Retinal pigment epithelial cell (primary cell): ENCODE measurements around the gene ZNF292.

ENCODE experiments used
- DNase-seq: peaks from one replicate; pipeline ENCODE4 v3.0.0-alpha.2; 2010; ENCODE audit warnings: low read depth
- H3K4me3 ChIP-seq: 2 replicates; pipeline ENCODE4 v1.5.1; 2011; ENCODE audit warnings: mild to moderate bottlenecking, low read length, control low read depth, moderate library complexity
- CTCF ChIP-seq: conservative IDR thresholded peaks from 2 replicates; pipeline ENCODE4 v1.5.1; 2011; ENCODE audit warnings: low read depth, low read length, control low read depth, inconsistent platforms

The ZNF292 gene

GRCh38 chr6:87180105-87180728 is 24.9 kb downstream of the ZNF292 start:
- H3K4me3 ChIP-seq: no peak overlapping the region
- TF ChIP-seq CTCF: no peak
- DNase-seq: no peak

- no peak for TF ChIP-seq CTCF
- no peak for DNase-seq
- no peak overlapping the region for H3K4me3 ChIP-seq
These were observed 26.5 kb downstream of the ZNF292 start for GRCh38 chr6:87181903-87182302.

GRCh38 chr6:87182321-87182720 is 27.0 kb downstream of the ZNF292 start:
- no peak overlapping the region for H3K4me3 ChIP-seq
- no peak for DNase-seq
- TF ChIP-seq CTCF: no peak

GRCh38 chr6:87182940-87183339 is 27.6 kb downstream of the ZNF292 start:
- H3K4me3 ChIP-seq: no peak overlapping the region
- no peak for DNase-seq
- TF ChIP-seq CTCF: no peak

- no peak for TF ChIP-seq CTCF
- no peak overlapping the region for H3K4me3 ChIP-seq
- DNase-seq: no peak
These were observed 28.3 kb downstream of the ZNF292 start for GRCh38 chr6:87183687-87184086.

- H3K4me3 ChIP-seq: no peak overlapping the region
- no peak for TF ChIP-seq CTCF
- DNase-seq: no peak
These were observed 29.4 kb downstream of the ZNF292 start for GRCh38 chr6:87184762-87185250.

- DNase-seq: no peak
- H3K4me3 ChIP-seq: no peak overlapping the region
- no peak for TF ChIP-seq CTCF
These were observed 41.0 kb downstream of the ZNF292 start for GRCh38 chr6:87196275-87196842.
